Neural cell (in vitro differentiated cells): ENCODE measurements around the gene DESI2.

Experiments used
- EZH2 ChIP-seq: fragments of 200-600, 300-800 bp; shearing (Covaris generic), sonication (generic); IDR thresholded peaks from 2 replicates; pipeline ENCODE4 v1.6.1; 2014; ENCODE audit warnings: antibody characterized with exemption, low read length, borderline replicate concordance, mild to moderate bottlenecking; ENCODE audit not compliant: insufficient read depth, poor library complexity, severe bottlenecking
- POLR2AphosphoS5 ChIP-seq: IDR thresholded peaks from 2 replicates; pipeline ENCODE4 v1.6.1; 2012
- TF ChIP-seq, protein P1 (sequence below): fragments of 450-650 bp; IDR thresholded peaks from 2 replicates; pipeline ENCODE4 v1.5.1; 2014; ENCODE audit warnings: antibody characterized with exemption, mild to moderate bottlenecking, moderate library complexity; ENCODE audit not compliant: poor library complexity, severe bottlenecking

GRCh38 chr1:244680667-244681066 lies 27.7 kb downstream of the DESI2 start:
- TF ChIP-seq EZH2 (no peak), POLR2AphosphoS5 (no peak)
- TF ChIP-seq, protein P1, sequence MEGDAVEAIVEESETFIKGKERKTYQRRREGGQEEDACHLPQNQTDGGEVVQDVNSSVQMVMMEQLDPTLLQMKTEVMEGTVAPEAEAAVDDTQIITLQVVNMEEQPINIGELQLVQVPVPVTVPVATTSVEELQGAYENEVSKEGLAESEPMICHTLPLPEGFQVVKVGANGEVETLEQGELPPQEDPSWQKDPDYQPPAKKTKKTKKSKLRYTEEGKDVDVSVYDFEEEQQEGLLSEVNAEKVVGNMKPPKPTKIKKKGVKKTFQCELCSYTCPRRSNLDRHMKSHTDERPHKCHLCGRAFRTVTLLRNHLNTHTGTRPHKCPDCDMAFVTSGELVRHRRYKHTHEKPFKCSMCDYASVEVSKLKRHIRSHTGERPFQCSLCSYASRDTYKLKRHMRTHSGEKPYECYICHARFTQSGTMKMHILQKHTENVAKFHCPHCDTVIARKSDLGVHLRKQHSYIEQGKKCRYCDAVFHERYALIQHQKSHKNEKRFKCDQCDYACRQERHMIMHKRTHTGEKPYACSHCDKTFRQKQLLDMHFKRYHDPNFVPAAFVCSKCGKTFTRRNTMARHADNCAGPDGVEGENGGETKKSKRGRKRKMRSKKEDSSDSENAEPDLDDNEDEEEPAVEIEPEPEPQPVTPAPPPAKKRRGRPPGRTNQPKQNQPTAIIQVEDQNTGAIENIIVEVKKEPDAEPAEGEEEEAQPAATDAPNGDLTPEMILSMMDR = no peak
